CD8-positive, alpha-beta memory T cell (primary cell): ENCODE data around the gene PPM1H. TPM values are rescaled to one million over a fixed set of nuclear protein-coding genes. Genes with fewer than 3 reads are reported as not detected.

Source experiments
- CTCF ChIA-PET: fragments of 350-600 bp; sonication (Branson Sonifier 250); formaldehyde crosslinking; loops from one replicate; lab custom pipeline; 2021; ENCODE audit warnings: antibody characterized with exemption; lab: Charles Lee
- POLR2A ChIA-PET: fragments of 350-600 bp; sonication (Branson Sonifier 250); formaldehyde crosslinking; loops from one replicate; lab custom pipeline; 2021; ENCODE audit warnings: antibody characterized with exemption; lab: Charles Lee
- DNase-seq, 5 donors: peaks; one replicate each; pipeline versions ENCODE4 v3.0.0 to v3.0.0-alpha.2; 2020 to 2022; ENCODE audit warnings: mixed read lengths in 1 of 5
- H3K27ac ChIP-seq: one replicate; pipeline ENCODE4 v1.7.0; 2013; ENCODE audit warnings: low read depth, mild to moderate bottlenecking, low read length, moderate library complexity
- H3K27me3 ChIP-seq: 2 replicates; pipeline ENCODE4 v1.7.0; 2013; ENCODE audit warnings: low read length, mild to moderate bottlenecking; ENCODE audit not compliant: insufficient read depth, poor library complexity, severe bottlenecking
- H3K36me3 ChIP-seq: 2 replicates; pipeline ENCODE4 v1.7.0; 2013; ENCODE audit warnings: mild to moderate bottlenecking, low read length, moderate library complexity; ENCODE audit not compliant: insufficient read depth
- H3K4me1 ChIP-seq: 2 replicates; pipeline ENCODE4 v1.7.0; 2013; ENCODE audit warnings: mild to moderate bottlenecking, low read length, moderate library complexity; ENCODE audit not compliant: insufficient read depth
- H3K4me3 ChIP-seq: 2 replicates; pipeline ENCODE4 v1.7.0; 2013; ENCODE audit warnings: mild to moderate bottlenecking, low read length
- H3K9me3 ChIP-seq: 2 replicates; pipeline ENCODE4 v1.7.0; 2013; ENCODE audit warnings: mild to moderate bottlenecking, low read length
- H3K27ac Mint-ChIP-seq, 8 donors: one replicate each; pipeline ENCODE4 v1.8.0; 2020 to 2021; ENCODE audit warnings: mixed read lengths in 8 of 8, mild to moderate bottlenecking in 6 of 8, inconsistent platforms in 3 of 8, moderate library complexity in 3 of 8
- H3K27me3 Mint-ChIP-seq, 2 donors: one replicate each; pipeline ENCODE4 v1.8.0; 2020 to 2021; ENCODE audit warnings: mixed read lengths in 2 of 2, mild to moderate bottlenecking in 1 of 2, moderate library complexity in 1 of 2
- H3K36me3 Mint-ChIP-seq, 3 donors: one replicate each; pipeline ENCODE4 v1.8.0; 2020 to 2021; ENCODE audit warnings: mixed read lengths in 3 of 3, inconsistent platforms in 1 of 3, mild to moderate bottlenecking in 1 of 3
- H3K4me1 Mint-ChIP-seq, 3 donors: one replicate each; pipeline ENCODE4 v1.8.0; 2020 to 2021; ENCODE audit warnings: mixed read lengths in 3 of 3, inconsistent platforms in 1 of 3, mild to moderate bottlenecking in 1 of 3
- H3K4me3 Mint-ChIP-seq, 7 donors: one replicate each; pipeline ENCODE4 v1.8.0; 2020 to 2021; ENCODE audit warnings: mixed read lengths in 7 of 7, mild to moderate bottlenecking in 6 of 7, moderate library complexity in 4 of 7, inconsistent platforms in 2 of 7
- H3K9me3 Mint-ChIP-seq, 5 donors: one replicate each; pipeline ENCODE4 v1.8.0; 2020 to 2022; ENCODE audit warnings: mixed read lengths in 5 of 5, mild to moderate bottlenecking in 3 of 5, moderate library complexity in 2 of 5, inconsistent platforms in 1 of 5
- polyA plus RNA-seq: library from polyadenylated mRNA; unstranded; fragments of 300-500 nt; fragmentation: Illumina TruSeq; gene quantifications from one replicate; pipeline ENCODE4 v1.2.3, GENCODE V29; 2021
- total RNA-seq, 2 experiments: library from RNA; stranded (reverse); gene quantifications; one replicate each; pipeline ENCODE4 v1.2.3, GENCODE V29; 2021

The PPM1H gene
- total and polyA plus RNA-seq, 3 experiments from 2014 or later, result 0.13 TPM; not detected in 1

DNA sequence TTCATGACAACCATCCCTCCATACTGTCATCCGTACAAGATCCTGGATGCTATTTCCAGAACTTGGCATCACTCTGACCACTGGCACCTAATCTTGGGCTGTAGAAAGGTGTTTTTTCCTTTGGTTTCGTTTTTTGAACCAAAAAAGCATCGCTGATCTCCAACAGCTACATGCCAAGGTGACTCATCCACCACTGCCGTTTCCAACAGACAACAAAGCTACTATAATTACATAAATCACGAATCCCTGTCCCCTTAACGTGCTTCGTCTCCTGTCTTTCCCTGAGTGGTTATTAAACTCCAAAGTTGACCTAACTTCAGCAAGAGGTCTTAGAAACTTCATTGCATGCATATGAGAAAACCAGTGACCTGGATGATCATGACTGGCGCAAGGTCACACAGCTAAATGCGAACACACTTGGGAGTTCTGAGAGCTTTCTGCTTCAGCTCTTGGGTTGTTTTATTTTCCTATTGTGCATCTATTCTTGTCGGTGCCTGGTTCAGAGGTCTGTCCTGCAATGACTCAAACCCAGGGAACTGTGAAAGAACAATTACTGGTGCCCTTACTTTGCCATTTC lies 99.9 kb downstream of the PPM1H start:
- Mint-ChIP-seq H3K4me1 (no peaks in the 10 kb centered on the region), H3K4me3 (no peak overlapping the region), H3K9me3 (no peaks in the 10 kb centered on the region), H3K27ac (no peak overlapping the region), H3K36me3 (no peaks in the 10 kb centered on the region), H3K27me3 (peaks cover 9 to 21% of the 10 kb centered on the region in 2 donors)
- Histone ChIP-seq H3K27me3 (no peaks in the 10 kb centered on the region), H3K36me3 (no peaks in the 10 kb centered on the region), H3K4me1 (no peaks in the 10 kb centered on the region), H3K9me3 (no peaks in the 10 kb centered on the region), H3K27ac (no peak overlapping the region), H3K4me3 (no peak overlapping the region)
- POLR2A ChIA-PET, result no interaction called here
- no peak for DNase-seq
- CTCF ChIA-PET, result interaction anchor here (0.7 kb wide), 1 partner anchor 22 kb away, joined by 3 read pairs; no protein-coding TSS in a partner anchor

DNA sequence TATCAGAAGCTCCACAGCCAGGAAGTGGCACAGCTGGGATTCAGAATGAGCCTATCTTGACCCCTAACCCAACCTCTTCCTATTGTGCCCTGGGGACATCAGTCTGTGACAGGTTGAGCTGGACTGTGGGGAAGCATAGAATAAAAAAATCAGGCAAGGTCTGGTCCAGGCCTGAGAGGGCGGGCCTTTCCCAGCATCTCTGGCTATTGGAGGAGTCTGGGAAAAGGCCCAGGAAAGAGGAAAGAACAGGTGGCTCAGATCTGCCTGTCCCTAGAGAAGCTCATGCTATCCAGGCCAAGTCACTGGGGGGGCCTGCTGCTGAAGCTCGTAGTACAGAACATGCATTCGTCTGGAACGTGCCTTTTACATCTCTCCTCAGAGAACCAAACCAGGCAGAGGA lies 100.5 kb downstream of the PPM1H start:
- no peaks in the 10 kb centered on the region for H3K27me3 ChIP-seq
- no peak for DNase-seq
- H3K36me3 Mint-ChIP-seq, result no peaks in the 10 kb centered on the region
- no peaks in the 10 kb centered on the region for H3K9me3 Mint-ChIP-seq
- no peak overlapping the region for H3K27ac Mint-ChIP-seq
- H3K27me3 Mint-ChIP-seq, result peaks cover 7 to 21% of the 10 kb centered on the region in 2 donors
- H3K4me1 ChIP-seq, result no peaks in the 10 kb centered on the region
- H3K36me3 ChIP-seq, result no peaks in the 10 kb centered on the region
- H3K9me3 ChIP-seq, result no peaks in the 10 kb centered on the region
- H3K4me1 Mint-ChIP-seq, result no peaks in the 10 kb centered on the region
- no peak overlapping the region for H3K4me3 Mint-ChIP-seq
- CTCF ChIA-PET, result interaction anchor here (0.7 kb wide), 1 partner anchor 21 kb away, joined by 3 read pairs; no protein-coding TSS in a partner anchor
- no peak overlapping the region for H3K27ac ChIP-seq
- POLR2A ChIA-PET, result no interaction called here
- no peak overlapping the region for H3K4me3 ChIP-seq

- DNase-seq, result no peak
- H3K9me3 ChIP-seq, result no peaks in the 10 kb centered on the region
- Mint-ChIP-seq H3K27ac (no peak overlapping the region), H3K9me3 (no peaks in the 10 kb centered on the region), H3K4me1 (no peaks in the 10 kb centered on the region), H3K27me3 (peaks cover 2 to 21% of the 10 kb centered on the region in 2 donors), H3K36me3 (no peaks in the 10 kb centered on the region), H3K4me3 (no peak overlapping the region)
- H3K27ac ChIP-seq, result no peak overlapping the region
- H3K4me3 ChIP-seq, result no peak overlapping the region
- H3K4me1 ChIP-seq, result no peaks in the 10 kb centered on the region
- H3K27me3 ChIP-seq, result no peaks in the 10 kb centered on the region
- CTCF ChIA-PET, result no interaction called here
- no peaks in the 10 kb centered on the region for H3K36me3 ChIP-seq
- POLR2A ChIA-PET, result no interaction called here
Observed at GRCh38 chr12:62833634-62834033, 101.3 kb downstream of the PPM1H start.

GRCh38 chr12:62832558-62832957 lies 102.4 kb downstream of the PPM1H start:
- no peak overlapping the region for H3K27ac Mint-ChIP-seq
- H3K4me3 Mint-ChIP-seq, result no peak overlapping the region
- Histone ChIP-seq H3K4me1 (no peaks in the 10 kb centered on the region), H3K4me3 (no peak overlapping the region), H3K27me3 (no peaks in the 10 kb centered on the region), H3K36me3 (no peaks in the 10 kb centered on the region), H3K9me3 (no peaks in the 10 kb centered on the region), H3K27ac (no peak overlapping the region)
- CTCF ChIA-PET, result no interaction called here
- no peaks in the 10 kb centered on the region for H3K4me1 Mint-ChIP-seq
- peaks cover 2 to 16% of the 10 kb centered on the region in 2 donors for H3K27me3 Mint-ChIP-seq
- no peak for DNase-seq
- POLR2A ChIA-PET, result no interaction called here
- no peaks in the 10 kb centered on the region for H3K9me3 Mint-ChIP-seq
- no peaks in the 10 kb centered on the region for H3K36me3 Mint-ChIP-seq

- Mint-ChIP-seq H3K4me1 (no peaks in the 10 kb centered on the region), H3K27me3 (peaks cover 2 to 12% of the 10 kb centered on the region in 2 donors), H3K36me3 (no peaks in the 10 kb centered on the region), H3K4me3 (no peak overlapping the region), H3K27ac (no peak overlapping the region), H3K9me3 (no peaks in the 10 kb centered on the region)
- H3K4me1 ChIP-seq, result no peaks in the 10 kb centered on the region
- no peak overlapping the region for H3K27ac ChIP-seq
- no peaks in the 10 kb centered on the region for H3K36me3 ChIP-seq
- DNase-seq, result no peak
- POLR2A ChIA-PET, result no interaction called here
- no peaks in the 10 kb centered on the region for H3K9me3 ChIP-seq
- CTCF ChIA-PET, result no interaction called here
- no peak overlapping the region for H3K4me3 ChIP-seq
- no peaks in the 10 kb centered on the region for H3K27me3 ChIP-seq
Observed at GRCh38 chr12:62832027-62832426, 102.9 kb downstream of the PPM1H start.

DNA sequence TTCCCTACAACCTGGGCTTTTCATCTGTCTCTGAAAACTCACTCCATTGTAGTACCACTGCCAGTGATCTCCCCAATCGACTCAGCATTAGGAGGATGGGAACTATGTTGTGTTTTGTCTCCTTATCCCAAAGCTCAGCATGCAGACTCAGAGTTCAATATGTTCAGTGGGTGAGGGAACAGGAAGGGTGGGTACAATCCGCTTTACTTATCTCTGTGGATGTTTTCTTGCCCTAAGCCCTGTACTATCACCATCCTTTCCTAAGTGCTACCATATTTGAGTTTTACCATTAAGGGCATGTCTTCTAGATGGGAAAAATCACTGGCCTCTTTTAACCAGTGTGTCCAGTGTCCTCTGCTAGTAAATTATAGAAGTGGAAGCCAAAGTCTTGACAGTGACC lies 107.1 kb downstream of the PPM1H start:
- H3K4me1 Mint-ChIP-seq, result no peaks in the 10 kb centered on the region
- ChIA-PET POLR2A (no interaction called here), CTCF (interaction anchor here (1.2 kb wide), 1 partner anchor 32 kb away, joined by 3 read pairs; no protein-coding TSS in a partner anchor)
- no peaks in the 10 kb centered on the region for H3K9me3 ChIP-seq
- DNase-seq, result no peak
- no peaks in the 10 kb centered on the region for H3K4me1 ChIP-seq
- no peak overlapping the region for H3K27ac ChIP-seq
- H3K27me3 ChIP-seq, result no peaks in the 10 kb centered on the region
- H3K9me3 Mint-ChIP-seq, result no peaks in the 10 kb centered on the region
- H3K27ac Mint-ChIP-seq, result no peak overlapping the region
- H3K4me3 Mint-ChIP-seq, result no peak overlapping the region
- H3K4me3 ChIP-seq, result no peak overlapping the region
- peaks cover 3 to 9% of the 10 kb centered on the region in 2 donors for H3K27me3 Mint-ChIP-seq
- H3K36me3 ChIP-seq, result no peaks in the 10 kb centered on the region
- H3K36me3 Mint-ChIP-seq, result no peaks in the 10 kb centered on the region

DNA sequence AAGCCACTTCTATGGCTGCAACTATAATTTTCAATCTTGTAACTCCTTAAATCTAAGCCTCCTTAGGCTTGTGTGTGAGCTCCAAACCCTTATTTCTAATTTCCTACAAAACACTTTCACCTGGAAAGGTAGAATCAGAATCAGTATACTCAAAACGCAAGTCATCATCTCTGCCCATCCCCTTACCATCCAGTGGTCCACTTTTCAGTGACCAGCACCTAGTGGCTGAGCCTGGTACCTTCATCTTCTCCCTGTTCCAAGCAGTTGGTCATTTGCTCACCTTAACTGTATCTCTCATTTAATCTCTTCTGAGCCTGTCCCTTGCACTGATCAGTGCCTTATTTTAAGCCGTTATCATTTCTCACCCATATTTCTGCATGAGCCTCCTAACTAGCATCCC lies 107.9 kb downstream of the PPM1H start:
- H3K9me3 Mint-ChIP-seq, result no peaks in the 10 kb centered on the region
- Histone ChIP-seq H3K4me3 (no peak overlapping the region), H3K27me3 (no peaks in the 10 kb centered on the region), H3K36me3 (no peaks in the 10 kb centered on the region), H3K27ac (no peak overlapping the region), H3K4me1 (no peaks in the 10 kb centered on the region), H3K9me3 (no peaks in the 10 kb centered on the region)
- H3K27ac Mint-ChIP-seq, result no peak overlapping the region
- peaks cover 9 to 16% of the 10 kb centered on the region in 2 donors for H3K27me3 Mint-ChIP-seq
- POLR2A ChIA-PET, result no interaction called here
- H3K4me1 Mint-ChIP-seq, result no peaks in the 10 kb centered on the region
- CTCF ChIA-PET, result no interaction called here
- no peak overlapping the region for H3K4me3 Mint-ChIP-seq
- H3K36me3 Mint-ChIP-seq, result no peaks in the 10 kb centered on the region
- no peak for DNase-seq

DNA sequence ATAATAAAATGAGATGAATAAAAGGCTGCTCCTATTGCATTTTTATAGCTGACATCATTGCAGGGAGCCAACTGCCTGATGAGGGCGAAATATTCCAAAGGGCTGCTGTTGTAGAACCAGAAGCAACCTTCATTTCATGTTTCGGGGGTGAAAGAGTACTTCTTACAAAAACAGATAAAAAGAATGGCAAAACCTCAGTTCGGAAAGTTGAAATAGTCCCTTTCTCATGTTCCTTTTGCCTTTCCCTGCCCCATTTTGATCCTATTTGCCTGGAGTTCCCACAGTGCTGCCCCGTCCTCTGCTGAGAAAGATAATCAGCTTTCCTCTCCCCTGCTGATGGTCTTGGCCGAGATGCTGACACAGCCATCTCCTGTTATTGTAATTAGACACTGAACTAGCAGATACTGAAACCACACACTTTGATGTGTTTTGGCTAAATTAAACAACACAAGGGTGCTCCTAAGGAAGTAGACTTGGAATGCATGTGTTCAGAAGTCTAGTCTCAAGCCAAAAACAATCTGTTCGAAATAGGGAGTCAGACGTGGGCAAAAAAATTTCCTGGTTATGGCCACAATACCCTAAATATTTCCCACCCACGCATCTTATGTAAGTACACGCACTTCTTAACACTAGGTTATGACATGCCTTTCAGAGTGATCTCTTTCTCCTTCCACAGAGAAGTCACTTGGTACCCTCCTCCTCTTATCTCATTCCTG lies 117.2 kb downstream of the PPM1H start:
- Mint-ChIP-seq H3K27ac (no peak overlapping the region), H3K27me3 (peaks cover 26 to 59% of the 10 kb centered on the region in 2 donors), H3K9me3 (no peaks in the 10 kb centered on the region), H3K4me3 (no peak overlapping the region), H3K4me1 (peaks cover 1 to 12% (median 10%) of the 10 kb centered on the region in 3 donors), H3K36me3 (no peaks in the 10 kb centered on the region)
- Histone ChIP-seq H3K4me3 (no peak overlapping the region), H3K27ac (no peak overlapping the region), H3K27me3 (peaks cover 5% of the 10 kb centered on the region), H3K4me1 (peaks cover 3% of the 10 kb centered on the region), H3K36me3 (no peaks in the 10 kb centered on the region), H3K9me3 (no peaks in the 10 kb centered on the region)
- ChIA-PET POLR2A (no interaction called here), CTCF (interaction anchor here (0.7 to 1.5 kb wide), 3 partner anchors 20 to 556 kb away, joined by 3 to 4 read pairs (median 3); no protein-coding TSS in a partner anchor)
- DNase-seq, result no peak
